Epithelial cell of prostate (primary cell): ENCODE measurements around the gene SLC25A40.

Experiments used
- DNase-seq: peaks from one replicate; pipeline ENCODE4 v3.0.0-alpha.2; 2011; ENCODE audit warnings: low read depth, low spot score
- H3K27ac ChIP-seq: fragments of 450-650 bp; 2 replicates; pipeline ENCODE4 v1.5.1; 2017; ENCODE audit warnings: mild to moderate bottlenecking

The SLC25A40 gene

DNA sequence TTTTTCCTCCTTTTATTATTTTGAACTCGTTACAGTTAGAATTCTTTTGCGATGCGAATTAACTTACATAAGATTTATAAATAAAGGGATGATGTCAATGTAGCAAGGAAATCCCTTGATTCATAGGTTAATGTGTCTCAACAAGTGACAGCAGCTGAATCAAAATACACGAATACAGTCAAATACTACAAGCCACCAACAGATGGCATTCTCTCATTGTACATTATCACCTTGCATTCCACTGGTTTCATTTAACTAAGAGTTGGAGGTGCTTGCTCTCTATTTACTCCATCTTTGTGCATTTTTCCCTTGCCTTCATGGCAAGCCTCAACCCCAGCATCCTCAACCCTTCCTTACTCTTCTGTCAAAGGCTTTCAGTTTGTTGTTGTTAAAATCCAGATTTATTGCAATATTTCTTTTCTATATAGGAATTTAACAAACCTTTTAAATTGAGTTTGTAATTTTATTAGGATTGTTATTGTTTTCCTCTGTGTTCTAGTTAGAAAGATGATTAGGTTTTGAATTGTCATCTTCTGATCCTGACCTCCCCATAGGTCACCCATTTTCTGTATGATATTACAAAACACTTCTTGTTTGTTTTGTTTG is 78.3 kb downstream of the SLC25A40 start:
- peak; percentile 20 for DNase-seq
- H3K27ac ChIP-seq: no peak overlapping the region

GRCh38 chr7:87797395-87797794 is 78.8 kb downstream of the SLC25A40 start:
- H3K27ac ChIP-seq: no peak overlapping the region
- no peak for DNase-seq

DNA sequence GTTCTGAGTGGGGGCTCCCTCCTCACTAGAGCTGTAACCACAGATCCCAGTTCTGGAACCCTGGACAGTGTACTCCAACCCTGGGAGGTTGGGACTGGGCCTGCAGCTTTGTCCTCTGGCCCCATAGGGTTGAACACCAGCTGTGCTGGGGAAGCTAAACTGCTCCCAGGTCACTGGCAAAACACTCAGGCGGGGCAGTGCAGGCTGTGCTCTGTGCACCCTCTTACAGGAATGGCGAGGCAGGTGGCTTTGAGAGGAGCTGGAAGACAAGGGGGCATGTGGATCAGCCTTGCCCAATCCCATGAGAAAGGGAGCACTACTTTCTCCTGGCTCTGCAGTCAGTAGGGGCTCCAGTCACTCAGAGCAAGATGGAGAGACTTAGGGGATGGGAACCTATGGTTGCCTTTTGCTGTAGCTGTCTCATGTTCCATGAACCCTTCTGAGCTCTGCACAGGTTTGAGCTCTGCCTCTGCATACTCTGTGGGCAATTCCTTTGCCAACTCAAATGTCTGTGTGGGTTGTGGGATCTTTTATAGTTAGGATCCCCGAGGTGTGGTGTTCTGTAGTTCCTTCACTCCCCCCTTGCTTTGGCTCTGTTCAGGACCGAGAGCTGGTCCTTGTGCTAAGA is 90.7 kb downstream of the SLC25A40 start:
- no peak for DNase-seq
- no peak overlapping the region for H3K27ac ChIP-seq

- no peak overlapping the region for H3K27ac ChIP-seq
- no peak for DNase-seq
Observed at GRCh38 chr7:87784424-87784823, 91.7 kb downstream of the SLC25A40 start.
